HepG2 (cell line): Measurements from ENCODE around the gene PPP1R15A. TPM values are rescaled to one million over a fixed set of nuclear protein-coding genes. Genes with fewer than 3 reads are reported as not detected.

Experiments
- ASH2L ChIP-seq: fragments of 300-600, 200-600 bp; sonication (generic); IDR thresholded peaks from 2 replicates; pipeline ENCODE4 v1.7.0; 2017; ENCODE audit warnings: low read depth, mild to moderate bottlenecking, moderate library complexity, mixed read lengths, low read length; ENCODE audit not compliant: insufficient read length
- KDM4B ChIP-seq: sonication (generic); formaldehyde crosslinking; IDR thresholded peaks from 2 replicates; pipeline ENCODE4 v1.4.0; 2020; ENCODE audit warnings: missing genetic modification reagents
- KMT2B ChIP-seq: IDR thresholded peaks from 2 replicates; pipeline ENCODE4 v1.6.1; 2016; ENCODE audit warnings: missing genetic modification reagents, missing compliant biosample characterization
- MAF1 ChIP-seq: sonication (generic); formaldehyde crosslinking; IDR thresholded peaks from 2 replicates; pipeline ENCODE4 v1.5.0; 2020; ENCODE audit warnings: missing genetic modification reagents, borderline replicate concordance
- MXD3 ChIP-seq: IDR thresholded peaks from 2 replicates; pipeline ENCODE4 v1.6.1; 2016; ENCODE audit warnings: mild to moderate bottlenecking, missing biosample characterization, missing genetic modification reagents
- NCOR1 ChIP-seq: fragments of 200-600 bp; sonication (generic); IDR thresholded peaks from 2 replicates; pipeline ENCODE4 v1.7.0; 2017; ENCODE audit warnings: antibody characterized with exemption, low read length, borderline replicate concordance
- NONO ChIP-seq, 2 experiments: fragments of 450-650 bp in 1 of 2; sonication (generic) in 1 of 2; formaldehyde crosslinking in 1 of 2; IDR thresholded peaks in 1 of 2; conservative IDR thresholded peaks in 1 of 2; 2 replicates each; pipeline versions ENCODE4 v1.6.1 to v1.8.0; 2017 to 2022; ENCODE audit warnings: mild to moderate bottlenecking in 1 of 2, missing genetic modification reagents in 1 of 2, moderate library complexity in 1 of 2
- TBX2 ChIP-seq: sonication (generic); formaldehyde crosslinking; IDR thresholded peaks from 2 replicates; pipeline ENCODE4 v1.5.0; 2020; ENCODE audit warnings: missing genetic modification reagents, mild to moderate bottlenecking, borderline replicate concordance
- TFDP1 ChIP-seq: IDR thresholded peaks from 2 replicates; pipeline ENCODE4 v1.6.1; 2016; ENCODE audit warnings: missing compliant biosample characterization, missing genetic modification reagents, borderline replicate concordance
- ZBTB40 ChIP-seq, 2 experiments: fragments of 450-650 bp in 1 of 2; sonication (generic) in 1 of 2; formaldehyde crosslinking in 1 of 2; IDR thresholded peaks; 2 replicates each; pipeline versions ENCODE4 v1.6.1 to v1.8.0; 2016 to 2022; ENCODE audit warnings: antibody characterized with exemption in 1 of 2, mild to moderate bottlenecking in 1 of 2, missing genetic modification reagents in 1 of 2
- ZNF264 ChIP-seq: sonication (generic); formaldehyde crosslinking; IDR thresholded peaks from 2 replicates; pipeline ENCODE4 v1.4.0; 2020; ENCODE audit warnings: missing genetic modification reagents
- ZNF441 ChIP-seq: sonication (generic); formaldehyde crosslinking; IDR thresholded peaks from 2 replicates; pipeline ENCODE4 v1.7.0; 2021; ENCODE audit warnings: missing genetic modification reagents, borderline replicate concordance
- ZNF605 ChIP-seq: sonication (generic); formaldehyde crosslinking; IDR thresholded peaks from 2 replicates; pipeline ENCODE4 v1.8.0; 2022; ENCODE audit warnings: mild to moderate bottlenecking, missing genetic modification reagents
- polyA plus RNA-seq, 8 experiments: library from polyadenylated mRNA; depleted of rRNA in 3 of 8; stranded (reverse) in 7 of 8; unstranded in 1 of 8; fragments of >200 nt; fragmentation: Illumina TruSeq in 4 of 8; extraction: Trizol in 4 of 8; gene quantifications; 2 replicates each; pipeline versions ENCODE4 v1.2.1 to v1.2.3, GENCODE V29; 2011 to 2016; ENCODE audit warnings: low read depth in 4 of 8, missing spikeins in 1 of 8, mixed read lengths in 1 of 8; ENCODE audit not compliant: insufficient read depth in 1 of 8
- total RNA-seq, 5 experiments: library from RNA; depleted of rRNA; stranded (reverse); fragments of >200 nt; fragmentation: Illumina TruSeq; extraction: Trizol; gene quantifications; 2 replicates each; pipeline ENCODE4 v1.2.3, GENCODE V29; 2016; ENCODE audit warnings: low read depth in 1 of 5

PPP1R15A gene
- total and polyA plus RNA-seq, 2 of the 13 experiments (the other 11 are each of a cell fraction or from before 2014, with no cell fraction given) = 15.6 to 18.5 TPM

GRCh38 chr19:48899781-48900476, 27.7 kb downstream of the PPP1R15A start, which contains the start of gene NUCB1 (continued):
- 0 out of 2 replicates have a peak, but pooled peaks have one; percentile 63 for TF ChIP-seq ZNF264 (CRISPR knock-in tag)
- peak; percentile 97 for TF ChIP-seq TFDP1 (CRISPR knock-in tag)
- no peak for TF ChIP-seq ZBTB40 (IDR thresholded peaks at IDR 0.05)
- TF ChIP-seq ZBTB40 (CRISPR knock-in tag; IDR thresholded peaks at IDR 0.05) = peak; percentile 60
- no peak for TF ChIP-seq KDM4B (CRISPR knock-in tag)
- peak; percentile 38 for TF ChIP-seq ASH2L
- TF ChIP-seq ZNF605 = 0 out of 2 replicates have a peak, but pooled peaks have one; percentile 66
- no peak for TF ChIP-seq NONO (IDR thresholded peaks at IDR 0.05)
- TF ChIP-seq NONO (CRISPR knock-in tag; conservative IDR thresholded peaks at IDR 0.05) = peak; percentile 20; the same call in 1 of the 2 replicates
- TF ChIP-seq ZNF441 (CRISPR knock-in tag) = 0 out of 2 replicates have a peak, but pooled peaks have one; percentile 63
- TF ChIP-seq NCOR1 = no peak
- TF ChIP-seq KMT2B (CRISPR knock-in tag) = 0 out of 2 replicates have a peak, but pooled peaks have one; percentile 37
- TF ChIP-seq MAF1 (CRISPR knock-in tag) = peak; percentile 56; the same call in 1 of the 2 replicates
- TF ChIP-seq MXD3 (CRISPR knock-in tag) = peak; percentile 46; the same call in 1 of the 2 replicates
- peak; percentile 49; the same call in 1 of the 2 replicates for TF ChIP-seq TBX2 (CRISPR knock-in tag)
